ENCODE results near the gene CCDC187. TPM values are rescaled to one million over a fixed set of nuclear protein-coding genes. Genes with fewer than 3 reads are reported as not detected.
A peak's percentile ranks its signal among the peaks of the same experiment; 100 is the strongest.

Gene CCDC187
- total and polyA plus RNA-seq, 2 of the 4 experiments (the other 2 are of a cell fraction), result not detected

DNA sequence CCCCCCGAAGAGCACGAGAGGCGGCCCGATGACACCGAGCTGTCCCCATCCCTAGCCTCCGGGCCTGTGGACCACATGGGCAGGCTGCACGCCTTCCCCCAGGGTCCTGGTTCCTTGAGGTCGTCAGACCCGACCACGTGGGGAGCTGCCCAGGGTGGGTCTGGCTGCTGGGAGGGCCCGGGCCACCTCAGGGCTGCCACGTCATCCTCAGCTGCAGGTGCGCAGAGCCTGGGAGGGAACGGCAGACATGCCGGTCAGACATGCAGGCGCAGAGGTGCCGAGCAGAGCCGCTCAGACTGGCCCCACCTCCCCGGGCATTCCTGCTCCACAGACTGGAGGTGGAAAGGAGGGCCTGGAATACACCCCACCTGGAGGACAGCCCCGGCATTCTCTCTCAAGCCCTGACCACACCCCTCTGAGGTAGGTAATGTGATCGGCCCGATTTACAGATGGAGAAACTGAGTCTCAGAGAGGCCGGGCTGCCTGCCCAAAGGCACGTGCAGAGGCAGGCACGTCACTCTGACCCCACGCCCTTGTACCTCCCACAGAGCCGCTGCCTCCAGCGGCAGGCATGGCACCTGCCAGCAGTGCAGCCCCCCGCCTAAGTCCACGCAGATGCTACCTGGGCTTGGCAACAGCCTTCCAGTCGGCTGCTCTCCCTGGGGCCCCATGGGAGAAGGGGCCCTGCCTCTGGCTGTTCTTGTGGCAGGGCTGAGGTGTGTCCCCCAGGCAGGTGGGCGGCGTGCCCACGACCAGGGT lies 649 bp downstream of the CCDC187 start:
- H2BK15ac ChIP-seq (ENCODE audit: low read depth, low read length), result no peak overlapping the region
- WGBS, 2 experiments (ENCODE audit: extremely low coverage in 2 of 2, insufficient read length in 1 of 2), result 67% methylated on average over 18 of the region's 34 CpGs; no CpG with 5 or more reads in 1 of the 2 experiments
- H3K27me3 ChIP-seq (ENCODE audit: control insufficient read depth, insufficient read depth, low read length), result peaks cover 14% of the 10 kb centered on the region; the same call in 1 of the 2 replicates
- H3K14ac ChIP-seq (replicated peaks; ENCODE audit: low read depth, low read length), result no peak overlapping the region
- H3K4me3 ChIP-seq (ENCODE audit: insufficient read depth, low read depth, low read length), result no peak overlapping the region
- no peak overlapping the region for H2AK5ac ChIP-seq (ENCODE audit: low read depth, low read length)
- in situ Hi-C loops (cut with MboI; ENCODE audit: low sequenced_read_pairs), result no loop called here
- no peak overlapping the region for H3K18ac ChIP-seq (ENCODE audit: low read depth, low read length)
- no TSS peak for BruUV-seq (replicated peaks)
- H3K36me3 ChIP-seq (ENCODE audit: control insufficient read depth, insufficient read depth, low read length), result no peaks in the 10 kb centered on the region
- DNase-seq (no peak), ATAC-seq (ENCODE audit: low read depth) (no peak)
- intact Hi-C loops (cut with micrococcal nuclease), result no loop called here
- H3K56ac ChIP-seq (ENCODE audit: extremely low read depth, insufficient read depth, low read length), result no peak overlapping the region
- POLR2A ChIA-PET (ENCODE audit: unreplicated experiment), result no interaction called here
- H2BK20ac ChIP-seq (ENCODE audit: low read depth, low read length), result no peak overlapping the region
- no peak for TF ChIP-seq NFE2L2 (IDR thresholded peaks at IDR 0.05; ENCODE audit: low read depth, low read length)
- no peak for TF ChIP-seq RAD21 (IDR thresholded peaks at IDR 0.05; ENCODE audit: low read length)
- TF ChIP-seq MXI1 (IDR thresholded peaks at IDR 0.05; ENCODE audit: borderline replicate concordance, low read depth, low read length), result no peak
- TF ChIP-seq FOS (IDR thresholded peaks at IDR 0.05; ENCODE audit: low read depth, low read length), result no peak
- no peak overlapping the region for H3K9ac ChIP-seq (ENCODE audit: low read depth, low read length)
- H3K4me1 ChIP-seq (ENCODE audit: control insufficient read depth, insufficient read depth, low read length), result no peaks in the 10 kb centered on the region
- dilution Hi-C loops (cut with HindIII; ENCODE audit: low sequenced_read_pairs, unreplicated experiment), result no loop called here
- H2AFZ ChIP-seq (replicated peaks; ENCODE audit: low read length, poor library complexity), result peak overlapping the region; percentile 51
- H3K9me3 ChIP-seq (ENCODE audit: control insufficient read depth, insufficient read depth, low read length), result no peaks in the 10 kb centered on the region
- peaks cover 8% of the 10 kb centered on the region for H3K9me1 ChIP-seq (ENCODE audit: insufficient read depth, low read length)
- H3K27ac ChIP-seq (ENCODE audit: insufficient read depth, low read length), result no peak overlapping the region
- no peak overlapping the region for H2BK120ac ChIP-seq (ENCODE audit: low read depth, low read length)
- no peaks in the 10 kb centered on the region for H4K20me1 ChIP-seq (ENCODE audit: insufficient read depth, low read length)
- CTCF ChIA-PET, result no interaction called here
- no peak overlapping the region for H3K4ac ChIP-seq (ENCODE audit: low read depth, low read length)
- H3K79me1 ChIP-seq (ENCODE audit: low read depth in 1 of 2, low read length in 2 of 2), result no peaks in the 10 kb centered on the region
- H3K23ac ChIP-seq (ENCODE audit: low read depth, low read length), result no peak overlapping the region
- H4K91ac ChIP-seq (ENCODE audit: insufficient read depth, low read depth, low read length), result no peak overlapping the region
- H2AK9ac ChIP-seq (replicated peaks; ENCODE audit: low read depth, low read length, poor library complexity), result no peak overlapping the region
- H4K8ac ChIP-seq (ENCODE audit: low read depth in 2 of 2, low read length in 2 of 2), result no peak overlapping the region
- H3K4me2 ChIP-seq (ENCODE audit: low read depth, low read length), result no peak overlapping the region
- no peak overlapping the region for H2BK5ac ChIP-seq (ENCODE audit: low read depth, low read length, poor library complexity, severe bottlenecking)
- H4K5ac ChIP-seq (ENCODE audit: low read depth, low read length), result no peak overlapping the region
